Measurements from ENCODE around the gene CMSS1.

Gene CMSS1

GRCh38 chr3:100113723-100114412 is 296.2 kb downstream of the CMSS1 start:
- no peak for DNase-seq

- DNase-seq, result no peak
Measured at GRCh38 chr3:100114413-100115030, 296.9 kb downstream of the CMSS1 start, which contains the start of gene FILIP1L. FILIP1L (minus strand) TSS chr3:100114501.

- no peak for DNase-seq
Measured at GRCh38 chr3:100117093-100117492, 299.4 kb downstream of the CMSS1 start.

GRCh38 chr3:100120012-100120411 is 302.4 kb downstream of the CMSS1 start:
- DNase-seq, result no peak

- DNase-seq, result no peak
Measured at GRCh38 chr3:100120693-100121092, 303.0 kb downstream of the CMSS1 start.

GRCh38 chr3:100122321-100122720 is 304.7 kb downstream of the CMSS1 start:
- no peak for DNase-seq

- DNase-seq, result no peak
Measured at GRCh38 chr3:100123112-100123511, 305.4 kb downstream of the CMSS1 start.

GRCh38 chr3:100124201-100124761 is 306.6 kb downstream of the CMSS1 start:
- no peak for DNase-seq

GRCh38 chr3:100125161-100125938 is 307.7 kb downstream of the CMSS1 start:
- peak in 2 of 3 experiments; percentile 39 to 43 for DNase-seq

GRCh38 chr3:100127792-100128191 is 310.1 kb downstream of the CMSS1 start:
- DNase-seq, result no peak

- no peak for DNase-seq
Measured at GRCh38 chr3:100128565-100128964, 310.9 kb downstream of the CMSS1 start.

- no peak for DNase-seq
Measured at GRCh38 chr3:100129941-100130340, 312.3 kb downstream of the CMSS1 start.

GRCh38 chr3:100131241-100131640 is 313.6 kb downstream of the CMSS1 start:
- DNase-seq, result no peak

GRCh38 chr3:100136921-100137320 is 319.3 kb downstream of the CMSS1 start:
- DNase-seq, result no peak

- DNase-seq, result no peak
Measured at GRCh38 chr3:100140976-100141375, 323.3 kb downstream of the CMSS1 start.

GRCh38 chr3:100141586-100141985 is 323.9 kb downstream of the CMSS1 start:
- no peak for DNase-seq

GRCh38 chr3:100144255-100144866 is 326.7 kb downstream of the CMSS1 start:
- DNase-seq, result no peak

GRCh38 chr3:100149130-100149529 is 331.5 kb downstream of the CMSS1 start:
- peak in 1 of 3 experiments; percentile 11 for DNase-seq

- DNase-seq, result no peak
Measured at GRCh38 chr3:100149713-100150415, 332.2 kb downstream of the CMSS1 start.

GRCh38 chr3:100150473-100150872 is 332.8 kb downstream of the CMSS1 start:
- DNase-seq, result no peak

GRCh38 chr3:100151024-100151707 is 333.5 kb downstream of the CMSS1 start:
- no peak for DNase-seq

- DNase-seq, result no peak
Measured at GRCh38 chr3:100154171-100154570, 336.5 kb downstream of the CMSS1 start.

All from NCI-H1417 (cell line).